A549 (cell line): ENCODE results near the gene S100A12. TPM values are rescaled to one million over a fixed set of nuclear protein-coding genes. Genes with fewer than 3 reads are reported as not detected.

Source experiments
- ATAC-seq, 2 experiments: fragments of 200-7000 bp in 1 of 2; fragments of >200 bp in 1 of 2; cut with Nextera tagmentation in 1 of 2; cut with Tn5 transposase in 1 of 2; 3 replicates each; pipeline versions ENCODE4 v1.8.0 to v1.9.1; 2018 to 2020; ENCODE audit warnings: mild to moderate bottlenecking in 1 of 2, moderate library complexity in 1 of 2
- CTCF ChIA-PET: fragments of 300-600 bp; sonication (Branson Sonifier 250); formaldehyde crosslinking; extraction: SDS; loops from one replicate; lab custom pipeline; 2021; ENCODE audit warnings: antibody characterized with exemption, inconsistent platforms; lab: Yijun Ruan, JAX
- POLR2A ChIA-PET: fragments of 350-600 bp; formaldehyde crosslinking; extraction: SDS; loops from one replicate; lab custom pipeline; 2021; ENCODE audit warnings: antibody characterized with exemption, inconsistent platforms; lab: Yijun Ruan, JAX
- DNase-seq, 2 experiments: peaks; one replicate each; pipeline versions ENCODE4 v3.0.0 to v3.0.0-alpha.2; 2011 to 2016; ENCODE audit warnings: low read depth in 1 of 2, low spot score in 1 of 2
- FAIRE-seq: peaks from 2 replicates; lab custom pipeline; 2011; peaks lifted over from hg19 to GRCh38; lab: Jason Lieb, UNC
- H3K27ac ChIP-seq, 2 experiments: fragments of >200 bp; sonication (Bioruptor Twin); formaldehyde crosslinking; 3 replicates each; pipeline ENCODE4 v1.5.1; 2016 to 2017
- H3K4me1 ChIP-seq: fragments of >200 bp; sonication (Bioruptor Twin); formaldehyde crosslinking; 3 replicates; pipeline ENCODE4 v1.6.1; 2016
- H3K4me2 ChIP-seq: fragments of >200 bp; sonication (Bioruptor Twin); formaldehyde crosslinking; 3 replicates; pipeline ENCODE4 v1.6.1; 2016
- H3K4me3 ChIP-seq: fragments of >200 bp; sonication (Bioruptor Twin); formaldehyde crosslinking; 3 replicates; pipeline ENCODE4 v1.5.1; 2016
- H3K9me3 ChIP-seq: fragments of >200 bp; sonication (Bioruptor Twin); formaldehyde crosslinking; 3 replicates; pipeline ENCODE4 v1.6.1; 2016
- CEBPB ChIP-seq, 2 experiments: fragments of >200 bp in 1 of 2; sonication (Bioruptor Twin) in 1 of 2; formaldehyde crosslinking in 1 of 2; IDR thresholded peaks; 2 replicates each; pipeline ENCODE4 v1.6.1; 2012 to 2016
- EHF ChIP-seq: fragments of 250-450 bp; sonication (Bioruptor Pico); IDR thresholded peaks from 2 replicates; pipeline ENCODE4 v1.5.0; 2020; ENCODE audit warnings: mild to moderate bottlenecking
- EP300 ChIP-seq, 2 experiments: fragments of >200 bp; sonication (Bioruptor Twin); formaldehyde crosslinking; IDR thresholded peaks; 2 replicates in 1 of 2; 3 replicates in 1 of 2; pipeline ENCODE4 v1.6.1; 2016 to 2017
- FOSB ChIP-seq: fragments of 250-450 bp; sonication (Bioruptor Pico); IDR thresholded peaks from 2 replicates; pipeline ENCODE4 v1.5.0; 2020; ENCODE audit warnings: mild to moderate bottlenecking, moderate library complexity
- FOXS1 ChIP-seq: fragments of 250-450 bp; sonication (Bioruptor Pico); IDR thresholded peaks from 2 replicates; pipeline ENCODE4 v1.5.0; 2020; ENCODE audit warnings: mild to moderate bottlenecking, moderate library complexity
- GATA3 ChIP-seq: IDR thresholded peaks from 2 replicates; pipeline ENCODE4 v1.6.1; 2012; ENCODE audit warnings: borderline replicate concordance
- HDAC2 ChIP-seq: fragments of 200-600 bp; sonication (generic); IDR thresholded peaks from 2 replicates; pipeline ENCODE4 v1.6.1; 2016
- HEYL ChIP-seq: fragments of 250-450 bp; sonication (Bioruptor Pico); IDR thresholded peaks from 2 replicates; pipeline ENCODE4 v1.8.0; 2021; ENCODE audit warnings: mild to moderate bottlenecking, moderate library complexity
- HOXA7 ChIP-seq: fragments of 250-450 bp; sonication (Bioruptor Pico); IDR thresholded peaks from 2 replicates; pipeline ENCODE4 v1.5.0; 2020; ENCODE audit warnings: mild to moderate bottlenecking, moderate library complexity
- HOXB13 ChIP-seq: fragments of 250-450 bp; sonication (Bioruptor Pico); IDR thresholded peaks from 2 replicates; pipeline ENCODE4 v1.5.0; 2020; ENCODE audit warnings: low read depth, mild to moderate bottlenecking, moderate library complexity
- KDM1A ChIP-seq: fragments of 200-600 bp; sonication (generic); IDR thresholded peaks from 2 replicates; pipeline ENCODE4 v1.6.1; 2016; ENCODE audit warnings: low read depth, mild to moderate bottlenecking
- KDM5A ChIP-seq: fragments of 200-600 bp; sonication (generic); IDR thresholded peaks from 2 replicates; pipeline ENCODE4 v1.6.1; 2016; ENCODE audit warnings: antibody characterized with exemption, mild to moderate bottlenecking
- MAZ ChIP-seq: fragments of 150-350 bp; IDR thresholded peaks from 2 replicates; pipeline ENCODE4 v1.6.1; 2014; ENCODE audit warnings: antibody characterized with exemption, low read depth, low read length, borderline replicate concordance
- MYC ChIP-seq: IDR thresholded peaks from 2 replicates; pipeline ENCODE4 v1.6.1; 2012; ENCODE audit warnings: mild to moderate bottlenecking, inconsistent platforms, low read length, improper control_type of control experiment, borderline replicate concordance
- PHF8 ChIP-seq: fragments of 200-600 bp; sonication (generic); IDR thresholded peaks from 2 replicates; pipeline ENCODE4 v1.6.1; 2016; ENCODE audit warnings: low read depth, mild to moderate bottlenecking, antibody characterized with exemption, moderate library complexity, borderline replicate concordance
- POLR2AphosphoS2 ChIP-seq: conservative IDR thresholded peaks from 2 replicates; pipeline ENCODE4 v1.6.1; 2012; ENCODE audit warnings: low read length, improper control_type of control experiment, inconsistent platforms
- RFX5 ChIP-seq: fragments of 450-650 bp; IDR thresholded peaks from 2 replicates; pipeline ENCODE4 v1.7.1; 2014; ENCODE audit warnings: antibody characterized with exemption, mild to moderate bottlenecking, moderate library complexity
- RNF2 ChIP-seq: fragments of 200-600 bp; sonication (generic); IDR thresholded peaks from 2 replicates; pipeline ENCODE4 v1.6.1; 2016; ENCODE audit warnings: low read depth, mild to moderate bottlenecking, antibody characterized with exemption, moderate library complexity, borderline replicate concordance
- SREBF2 ChIP-seq: fragments of 450-650 bp; IDR thresholded peaks from 2 replicates; pipeline ENCODE4 v1.6.1; 2014; ENCODE audit warnings: mild to moderate bottlenecking, moderate library complexity
- TP53 ChIP-seq: fragments of 250-450 bp; sonication (Bioruptor Pico); IDR thresholded peaks from 2 replicates; pipeline ENCODE4 v1.5.0; 2021; ENCODE audit warnings: mild to moderate bottlenecking, moderate library complexity
- ZC3H11A ChIP-seq: fragments of 450-650 bp; IDR thresholded peaks from 2 replicates; pipeline ENCODE4 v1.6.1; 2014; ENCODE audit warnings: antibody characterized with exemption, mild to moderate bottlenecking
- ZNF302 ChIP-seq: fragments of 250-450 bp; sonication (Bioruptor Pico); IDR thresholded peaks from 2 replicates; pipeline ENCODE4 v1.9.0; 2021; ENCODE audit warnings: inconsistent platforms, mild to moderate bottlenecking, moderate library complexity
- WGBS: methylation state at CpG from one replicate; pipeline ENCODE4 v1.1.6; 2017; ENCODE audit errors: missing lambda C conversion rate; 5-methylcytosine and 5-hydroxymethylcytosine counted together
- polyA plus RNA-seq, 4 experiments: library from polyadenylated mRNA; depleted of rRNA in 3 of 4; stranded (reverse); fragments of >200 nt; fragmentation: RNase III in 1 of 4; extraction: RNeasy Plus Mini Kit Qiagen cat#74134 plus additional on column Dnase treatment in 1 of 4; gene quantifications; 2 replicates in 3 of 4; 3 replicates in 1 of 4; pipeline ENCODE4 v1.2.3, GENCODE V29; 2011 to 2017
- TF ChIP-seq, protein P1 (sequence below): fragments of 200-600 bp; sonication (generic); IDR thresholded peaks from 2 replicates; pipeline ENCODE4 v1.6.1; 2016; ENCODE audit warnings: antibody characterized with exemption, mild to moderate bottlenecking, moderate library complexity
- TF ChIP-seq, protein P2 (sequence below): fragments of >200 bp; sonication (Bioruptor Twin); formaldehyde crosslinking; IDR thresholded peaks from 2 replicates; pipeline ENCODE4 v1.6.1; 2016
- TF ChIP-seq, protein P3 (sequence below): fragments of 250-450 bp; sonication (Bioruptor Pico); IDR thresholded peaks from 2 replicates; pipeline ENCODE4 v1.5.0; 2020; ENCODE audit warnings: low read depth, mild to moderate bottlenecking, moderate library complexity
- TF ChIP-seq, protein P4 (sequence below): fragments of >200 bp; sonication (Bioruptor Twin); formaldehyde crosslinking; IDR thresholded peaks from 3 replicates; pipeline ENCODE4 v1.6.1; 2016
- TF ChIP-seq, protein P5 (sequence below): IDR thresholded peaks from 2 replicates; pipeline ENCODE4 v1.6.1; 2012; ENCODE audit warnings: low read depth, borderline replicate concordance

S100A12 gene
- polyA plus RNA-seq, 2 of the 4 experiments (the other 2 are of a cell fraction), result not detected

DNA sequence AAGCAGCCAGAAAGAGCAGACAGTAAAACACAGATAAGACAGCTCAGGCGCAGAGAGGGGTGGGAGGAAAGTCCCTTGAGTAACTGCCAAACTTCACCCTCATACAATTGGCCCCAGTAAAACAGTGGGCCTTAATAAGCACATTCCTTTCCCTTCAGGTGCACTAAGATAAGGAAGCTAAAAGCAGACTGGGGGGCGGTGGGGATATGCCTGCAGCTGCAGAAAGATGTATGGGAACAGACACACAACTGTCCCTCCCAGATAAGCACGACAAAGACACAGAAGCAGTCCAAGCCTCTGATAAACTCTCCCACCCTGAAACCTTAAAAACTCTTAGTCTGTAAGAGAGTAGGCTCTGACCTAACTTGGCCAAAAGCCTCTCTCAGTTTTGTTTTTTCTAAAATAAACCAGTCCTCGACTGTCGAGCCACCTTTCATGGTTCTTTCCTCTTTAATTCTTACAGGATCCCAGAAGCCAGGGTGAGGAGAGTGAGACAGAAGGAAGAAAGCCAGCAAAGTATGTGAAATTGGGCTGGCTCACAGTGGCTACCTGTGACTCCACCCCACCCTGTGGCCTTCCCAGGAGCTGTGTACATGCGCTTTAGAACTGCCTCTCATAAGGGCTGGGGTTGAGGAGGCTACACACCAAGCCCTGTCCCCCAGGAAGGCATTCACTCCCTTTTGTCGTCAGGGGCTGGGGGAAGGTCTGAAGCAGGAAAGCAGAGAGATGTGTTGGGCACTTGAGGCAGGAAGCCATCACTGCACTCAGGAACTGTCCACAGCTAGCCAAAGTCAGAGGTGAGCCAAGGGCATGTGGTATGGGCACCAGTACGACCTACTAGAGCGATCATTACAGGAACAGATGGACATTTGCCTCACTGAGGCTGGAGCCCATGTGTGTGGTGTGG is 31.4 kb downstream of the S100A12 start (continued):
- TF ChIP-seq, protein P1, sequence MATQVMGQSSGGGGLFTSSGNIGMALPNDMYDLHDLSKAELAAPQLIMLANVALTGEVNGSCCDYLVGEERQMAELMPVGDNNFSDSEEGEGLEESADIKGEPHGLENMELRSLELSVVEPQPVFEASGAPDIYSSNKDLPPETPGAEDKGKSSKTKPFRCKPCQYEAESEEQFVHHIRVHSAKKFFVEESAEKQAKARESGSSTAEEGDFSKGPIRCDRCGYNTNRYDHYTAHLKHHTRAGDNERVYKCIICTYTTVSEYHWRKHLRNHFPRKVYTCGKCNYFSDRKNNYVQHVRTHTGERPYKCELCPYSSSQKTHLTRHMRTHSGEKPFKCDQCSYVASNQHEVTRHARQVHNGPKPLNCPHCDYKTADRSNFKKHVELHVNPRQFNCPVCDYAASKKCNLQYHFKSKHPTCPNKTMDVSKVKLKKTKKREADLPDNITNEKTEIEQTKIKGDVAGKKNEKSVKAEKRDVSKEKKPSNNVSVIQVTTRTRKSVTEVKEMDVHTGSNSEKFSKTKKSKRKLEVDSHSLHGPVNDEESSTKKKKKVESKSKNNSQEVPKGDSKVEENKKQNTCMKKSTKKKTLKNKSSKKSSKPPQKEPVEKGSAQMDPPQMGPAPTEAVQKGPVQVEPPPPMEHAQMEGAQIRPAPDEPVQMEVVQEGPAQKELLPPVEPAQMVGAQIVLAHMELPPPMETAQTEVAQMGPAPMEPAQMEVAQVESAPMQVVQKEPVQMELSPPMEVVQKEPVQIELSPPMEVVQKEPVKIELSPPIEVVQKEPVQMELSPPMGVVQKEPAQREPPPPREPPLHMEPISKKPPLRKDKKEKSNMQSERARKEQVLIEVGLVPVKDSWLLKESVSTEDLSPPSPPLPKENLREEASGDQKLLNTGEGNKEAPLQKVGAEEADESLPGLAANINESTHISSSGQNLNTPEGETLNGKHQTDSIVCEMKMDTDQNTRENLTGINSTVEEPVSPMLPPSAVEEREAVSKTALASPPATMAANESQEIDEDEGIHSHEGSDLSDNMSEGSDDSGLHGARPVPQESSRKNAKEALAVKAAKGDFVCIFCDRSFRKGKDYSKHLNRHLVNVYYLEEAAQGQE, result no peak
- TF ChIP-seq KDM1A (no peak), MAZ (no peak)
- TF ChIP-seq, protein P2, sequence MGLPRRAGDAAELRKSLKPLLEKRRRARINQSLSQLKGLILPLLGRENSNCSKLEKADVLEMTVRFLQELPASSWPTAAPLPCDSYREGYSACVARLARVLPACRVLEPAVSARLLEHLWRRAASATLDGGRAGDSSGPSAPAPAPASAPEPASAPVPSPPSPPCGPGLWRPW, result no peak

DNA sequence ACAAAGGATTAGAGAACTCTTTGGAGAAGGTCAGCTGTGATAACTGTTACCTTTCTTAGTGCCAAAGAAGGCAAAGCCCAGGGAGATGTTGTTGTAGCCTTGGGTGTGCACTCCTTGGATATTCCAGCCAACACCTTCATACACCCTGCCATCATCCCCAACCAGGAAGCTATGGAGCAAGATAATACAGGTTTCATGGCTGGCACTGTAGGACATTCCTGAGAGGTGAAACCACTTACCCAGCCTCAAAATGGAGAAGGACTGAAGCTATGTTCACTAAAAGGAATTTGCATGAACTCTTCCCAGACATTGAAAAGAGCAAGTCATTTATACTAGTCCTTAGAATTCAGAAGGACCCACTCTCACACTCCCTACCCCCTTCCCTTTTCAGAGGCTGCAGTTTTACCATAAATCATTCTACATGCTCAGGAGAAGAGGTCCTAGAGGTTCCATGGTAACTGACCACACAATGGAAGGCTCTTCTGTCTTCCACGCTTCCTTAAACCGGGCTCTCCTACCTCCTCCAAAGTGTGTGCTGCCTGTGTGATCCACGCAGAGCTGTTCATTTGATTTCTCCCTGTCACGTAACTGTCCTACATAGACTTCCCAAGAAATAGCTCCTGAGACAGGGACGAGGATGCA is 32.3 kb downstream of the S100A12 start:
- 16% methylated on average over 5 of the region's 5 CpGs for WGBS
- Histone ChIP-seq H3K4me3 (no peak overlapping the region), H3K4me1 (no peaks in the 10 kb centered on the region), H3K27ac (no peak overlapping the region), H3K9me3 (no peaks in the 10 kb centered on the region), H3K4me2 (no peak overlapping the region)
- CTCF ChIA-PET, result interaction anchor here (0.6 to 5.7 kb wide), 7 partner anchors 10 to 747 kb away, joined by 3 to 41 read pairs (median 3); no protein-coding TSS in a partner anchor
- ATAC-seq, result no peak
- TF ChIP-seq SREBF2 (no peak), HOXA7 (CRISPR knock-in tag) (no peak), HDAC2 (no peak), ZNF302 (no peak), EP300 (IDR thresholded peaks at IDR 0.05) (no peak), HEYL (no peak), KDM5A (no peak), FOSB (CRISPR knock-in tag) (no peak), MYC (no peak), FOXS1 (CRISPR knock-in tag) (no peak), MAZ (no peak), GATA3 (no peak), HOXB13 (CRISPR knock-in tag) (no peak), ZC3H11A (no peak)
- POLR2A ChIA-PET, result no interaction called here
- DNase-seq, result no peak
- no peak for FAIRE-seq

DNA sequence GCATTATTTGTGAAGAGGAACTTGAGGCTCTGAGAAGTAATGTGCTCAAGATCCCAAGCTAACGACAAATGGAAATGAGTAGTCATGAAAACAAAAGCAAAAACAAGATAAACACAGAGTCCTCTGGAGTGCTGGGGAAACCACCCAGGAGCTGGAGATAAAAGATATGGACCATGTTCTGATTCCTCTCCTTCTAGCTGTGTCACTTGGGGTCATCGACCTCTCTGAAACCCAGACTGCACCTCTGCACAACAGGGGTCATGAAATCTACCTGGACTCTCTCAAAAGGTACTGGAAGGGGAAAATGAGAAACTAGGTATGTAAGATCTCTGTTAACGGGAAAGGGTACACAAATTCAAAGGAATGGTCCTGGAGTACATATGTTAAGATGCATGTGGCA is 33.2 kb downstream of the S100A12 start:
- FAIRE-seq (no peak), DNase-seq (no peak), ATAC-seq (no peak)
- Histone ChIP-seq H3K9me3 (no peaks in the 10 kb centered on the region), H3K4me2 (no peak overlapping the region), H3K27ac (no peak overlapping the region), H3K4me3 (no peak overlapping the region), H3K4me1 (no peaks in the 10 kb centered on the region)
- WGBS, result 8% methylated on average over 3 of the region's 3 CpGs
- CTCF ChIA-PET, result interaction anchor here (1.0 to 5.7 kb wide), 4 partner anchors 11 to 153 kb away, joined by 3 to 41 read pairs (median 17); no protein-coding TSS in a partner anchor
- POLR2A ChIA-PET, result no interaction called here
- no peak for TF ChIP-seq KDM1A
- TF ChIP-seq, protein P3, sequence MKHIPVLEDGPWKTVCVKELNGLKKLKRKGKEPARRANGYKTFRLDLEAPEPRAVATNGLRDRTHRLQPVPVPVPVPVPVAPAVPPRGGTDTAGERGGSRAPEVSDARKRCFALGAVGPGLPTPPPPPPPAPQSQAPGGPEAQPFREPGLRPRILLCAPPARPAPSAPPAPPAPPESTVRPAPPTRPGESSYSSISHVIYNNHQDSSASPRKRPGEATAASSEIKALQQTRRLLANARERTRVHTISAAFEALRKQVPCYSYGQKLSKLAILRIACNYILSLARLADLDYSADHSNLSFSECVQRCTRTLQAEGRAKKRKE (CRISPR knock-in tag), result no peak
- no peak for TF ChIP-seq KDM5A
- no peak for TF ChIP-seq RNF2
- TF ChIP-seq, protein P4, sequence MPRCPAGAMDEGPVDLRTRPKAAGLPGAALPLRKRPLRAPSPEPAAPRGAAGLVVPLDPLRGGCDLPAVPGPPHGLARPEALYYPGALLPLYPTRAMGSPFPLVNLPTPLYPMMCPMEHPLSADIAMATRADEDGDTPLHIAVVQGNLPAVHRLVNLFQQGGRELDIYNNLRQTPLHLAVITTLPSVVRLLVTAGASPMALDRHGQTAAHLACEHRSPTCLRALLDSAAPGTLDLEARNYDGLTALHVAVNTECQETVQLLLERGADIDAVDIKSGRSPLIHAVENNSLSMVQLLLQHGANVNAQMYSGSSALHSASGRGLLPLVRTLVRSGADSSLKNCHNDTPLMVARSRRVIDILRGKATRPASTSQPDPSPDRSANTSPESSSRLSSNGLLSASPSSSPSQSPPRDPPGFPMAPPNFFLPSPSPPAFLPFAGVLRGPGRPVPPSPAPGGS, result no peak
- no peak for TF ChIP-seq RFX5
- TF ChIP-seq POLR2AphosphoS2, result no peak
- TF ChIP-seq TP53 (CRISPR knock-in tag), result no peak
- no peak for TF ChIP-seq EHF (CRISPR knock-in tag)
- TF ChIP-seq PHF8, result no peak
- TF ChIP-seq, protein P5, sequence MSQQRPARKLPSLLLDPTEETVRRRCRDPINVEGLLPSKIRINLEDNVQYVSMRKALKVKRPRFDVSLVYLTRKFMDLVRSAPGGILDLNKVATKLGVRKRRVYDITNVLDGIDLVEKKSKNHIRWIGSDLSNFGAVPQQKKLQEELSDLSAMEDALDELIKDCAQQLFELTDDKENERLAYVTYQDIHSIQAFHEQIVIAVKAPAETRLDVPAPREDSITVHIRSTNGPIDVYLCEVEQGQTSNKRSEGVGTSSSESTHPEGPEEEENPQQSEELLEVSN, result no peak
- no peak for TF ChIP-seq CEBPB (IDR thresholded peaks at IDR 0.05)
